Bronchial epithelial cell (primary cell): ENCODE results near the gene APLP2. TPM values are rescaled to one million over a fixed set of nuclear protein-coding genes. Genes with fewer than 3 reads are reported as not detected.
A peak's percentile ranks its signal among the peaks of the same experiment; 100 is the strongest.
"Not testable (repeated sequence)": the region's sequence is repeated elsewhere in the genome, so short reads cannot be mapped to it uniquely, and the experiment has no call there.

Experiments
- DNase-seq: peaks from one replicate; pipeline ENCODE4 v3.0.0-alpha.2; 2010; ENCODE audit warnings: low read depth
- FAIRE-seq: peaks from 2 replicates; lab custom pipeline; 2011; peaks lifted over from hg19 to GRCh38; lab: Jason Lieb, UNC
- H3K27me3 ChIP-seq: 2 replicates; pipeline ENCODE4 v1.5.1; 2011; ENCODE audit warnings: low read length; ENCODE audit not compliant: control insufficient read depth, insufficient read depth
- H3K36me3 ChIP-seq: 2 replicates; pipeline ENCODE4 v1.5.1; 2011; ENCODE audit warnings: low read length; ENCODE audit not compliant: control insufficient read depth, insufficient read depth
- H3K4me3 ChIP-seq: 2 replicates; pipeline ENCODE4 v1.5.1; 2011; ENCODE audit warnings: mild to moderate bottlenecking, low read depth, low read length, control low read depth
- CTCF ChIP-seq: IDR thresholded peaks from 2 replicates; pipeline ENCODE4 v1.5.1; 2011; ENCODE audit warnings: mild to moderate bottlenecking, moderate library complexity, low read length, control low read depth, inconsistent platforms; ENCODE audit not compliant: insufficient read depth, severe bottlenecking
- total RNA-seq: library from RNA; depleted of rRNA; stranded (reverse); fragments of >200 nt; gene quantifications from 2 replicates; pipeline ENCODE4 v1.2.1, GENCODE V29; 2014

Gene APLP2
- total RNA-seq, 1 donor from 2014 or later, result 504 TPM

DNA sequence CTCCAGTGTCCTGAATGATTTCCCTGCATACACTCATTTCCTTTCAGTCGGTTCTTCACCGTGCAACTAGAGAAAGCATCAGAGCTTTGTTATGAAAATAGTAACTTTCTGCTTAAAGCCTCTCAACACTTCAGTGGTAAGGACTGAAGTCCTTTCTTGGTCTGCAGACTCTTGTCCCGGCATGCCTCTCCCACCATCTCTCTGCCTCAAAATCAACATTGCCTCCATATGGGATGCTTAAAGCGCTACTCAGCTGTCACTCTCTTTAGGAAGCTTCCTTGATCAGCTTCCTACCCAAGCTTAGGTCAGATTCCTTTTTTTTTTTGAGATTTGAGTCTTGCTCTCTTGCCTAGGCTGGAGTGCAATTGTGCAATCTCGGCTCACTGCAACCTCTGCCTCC is 36.7 kb downstream of the APLP2 start:
- DNase-seq (peak; percentile 89), FAIRE-seq (no peak)
- TF ChIP-seq CTCF, result no peak
- peaks cover 9% of the 10 kb centered on the region for H3K36me3 ChIP-seq
- H3K4me3 ChIP-seq, result no peak overlapping the region
- H3K27me3 ChIP-seq, result no peaks in the 10 kb centered on the region

DNA sequence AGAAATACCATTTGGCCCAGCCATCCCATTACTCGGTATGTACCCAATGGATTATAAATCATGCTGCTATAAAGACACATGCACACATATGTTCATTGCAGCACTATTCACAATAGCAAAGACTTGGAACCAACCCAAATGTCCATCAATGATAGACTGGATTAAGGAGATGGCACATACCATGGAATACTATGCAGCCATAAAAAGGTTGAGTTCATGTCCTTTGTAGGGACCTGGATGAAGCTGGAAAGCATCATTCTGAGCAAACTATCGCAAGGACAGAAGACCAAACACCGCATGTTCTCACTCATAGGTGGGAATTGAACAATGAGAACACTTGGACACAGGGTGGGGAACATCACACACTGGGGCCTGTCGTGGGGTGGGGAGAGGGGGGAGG is 39.0 kb downstream of the APLP2 start:
- not testable (repeated sequence) for H3K4me3 ChIP-seq, FAIRE-seq, DNase-seq, H3K36me3 ChIP-seq, H3K27me3 ChIP-seq

DNA sequence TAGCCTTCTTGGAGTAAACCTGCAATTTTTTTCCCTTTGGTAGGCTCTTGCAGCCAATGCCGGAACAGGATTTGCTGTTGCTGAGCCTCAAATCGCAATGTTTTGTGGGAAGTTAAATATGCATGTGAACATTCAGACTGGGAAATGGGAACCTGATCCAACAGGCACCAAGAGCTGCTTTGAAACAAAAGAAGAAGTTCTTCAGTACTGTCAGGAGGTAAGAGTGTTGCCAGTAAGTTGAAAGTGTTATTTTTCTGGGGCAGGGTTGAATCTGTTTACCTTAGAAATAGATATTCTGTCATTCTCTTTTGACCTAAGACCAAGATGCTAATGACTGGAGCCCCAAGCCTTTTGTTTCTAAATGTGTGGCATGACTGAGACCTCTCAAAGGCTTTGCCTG is 39.7 kb downstream of the APLP2 start:
- FAIRE-seq (no peak), DNase-seq (no peak)
- Histone ChIP-seq H3K36me3 (peaks cover 10% of the 10 kb centered on the region), H3K4me3 (no peak overlapping the region), H3K27me3 (no peaks in the 10 kb centered on the region)
- TF ChIP-seq CTCF, result no peak

- FAIRE-seq, result peak; percentile 28
- DNase-seq, result no peak
- Histone ChIP-seq H3K4me3 (no peak overlapping the region), H3K27me3 (no peaks in the 10 kb centered on the region), H3K36me3 (peaks cover 12% of the 10 kb centered on the region)
- no peak for TF ChIP-seq CTCF
Measured at GRCh38 chr11:130110339-130111108, 40.8 kb downstream of the APLP2 start.

- no peak overlapping the region for H3K4me3 ChIP-seq
- DNase-seq (no peak), FAIRE-seq (no peak)
- TF ChIP-seq CTCF, result no peak
- no peaks in the 10 kb centered on the region for H3K27me3 ChIP-seq
- H3K36me3 ChIP-seq, result peaks cover 14% of the 10 kb centered on the region
Measured at GRCh38 chr11:130112071-130112830, 42.6 kb downstream of the APLP2 start.

DNA sequence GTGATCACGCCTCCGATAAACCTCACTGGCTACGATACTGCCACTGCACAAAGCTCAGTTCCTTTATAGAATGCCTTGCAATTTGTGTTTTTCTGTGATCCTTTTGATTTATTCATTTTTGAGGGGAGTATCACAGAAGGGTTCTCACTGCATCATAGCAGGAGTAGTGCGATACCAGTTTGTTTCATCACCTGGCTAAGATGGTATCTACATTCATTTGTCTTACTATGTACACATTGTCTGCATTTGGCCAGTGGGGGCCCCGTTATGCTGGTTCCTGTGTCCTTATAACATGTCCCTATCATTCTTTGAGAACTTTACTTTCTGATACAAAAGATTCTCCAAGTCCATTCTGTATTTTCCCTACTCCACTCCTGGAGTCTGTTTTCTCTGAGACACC is 44.6 kb downstream of the APLP2 start:
- no peak for TF ChIP-seq CTCF
- peaks cover 18% of the 10 kb centered on the region for H3K36me3 ChIP-seq

More for the DNA sequence above, 44.6 kb downstream of the APLP2 start:
- no peak overlapping the region for H3K4me3 ChIP-seq
- FAIRE-seq (no peak), DNase-seq (no peak)
- H3K27me3 ChIP-seq, result no peaks in the 10 kb centered on the region
